Activated naive CD8-positive, alpha-beta T cell treated with anti-CD3 and anti-CD28 coated beads, Interleukin-2, amount 10 ng/mL, durations not matched to agents 7 days and 5 days (primary cell): Measurements from ENCODE around the gene DRD2. TPM values are rescaled to one million over a fixed set of nuclear protein-coding genes. Genes with fewer than 3 reads are reported as not detected.

ENCODE experiments used
- ATAC-seq: fragments of 150-1000 bp; cut with Tn5 transposase; one replicate; pipeline ENCODE4 v1.10.0; 2021; ENCODE audit warnings: low read depth, moderate library complexity
- POLR2A ChIA-PET: fragments of 350-600 bp; sonication (Branson Sonifier 250); formaldehyde crosslinking; loops from one replicate; lab custom pipeline; 2021; ENCODE audit warnings: antibody characterized with exemption; lab: Charles Lee
- DNase-seq: peaks from one replicate; pipeline ENCODE4 v3.0.0; 2021
- H3K27ac Mint-ChIP-seq: one replicate; pipeline ENCODE4 v1.8.0; 2022; ENCODE audit warnings: mild to moderate bottlenecking, mixed read lengths
- H3K27me3 Mint-ChIP-seq: one replicate; pipeline ENCODE4 v1.8.0; 2022; ENCODE audit warnings: mild to moderate bottlenecking, moderate library complexity, mixed read lengths
- H3K36me3 Mint-ChIP-seq: one replicate; pipeline ENCODE4 v1.8.0; 2021; ENCODE audit warnings: mild to moderate bottlenecking, mixed read lengths
- H3K4me1 Mint-ChIP-seq: one replicate; pipeline ENCODE4 v1.8.0; 2021; ENCODE audit warnings: mixed read lengths
- H3K4me3 Mint-ChIP-seq: one replicate; pipeline ENCODE4 v1.8.0; 2022; ENCODE audit warnings: mild to moderate bottlenecking, moderate library complexity, mixed read lengths
- H3K9me3 Mint-ChIP-seq: one replicate; pipeline ENCODE4 v1.8.0; 2021; ENCODE audit warnings: mixed read lengths
- total RNA-seq, 2 experiments: library from RNA; stranded (reverse); gene quantifications; one replicate each; pipeline ENCODE4 v1.2.3, GENCODE V29; 2021

The DRD2 gene
- total RNA-seq, 2 experiments from 2014 or later = not detected

DNA sequence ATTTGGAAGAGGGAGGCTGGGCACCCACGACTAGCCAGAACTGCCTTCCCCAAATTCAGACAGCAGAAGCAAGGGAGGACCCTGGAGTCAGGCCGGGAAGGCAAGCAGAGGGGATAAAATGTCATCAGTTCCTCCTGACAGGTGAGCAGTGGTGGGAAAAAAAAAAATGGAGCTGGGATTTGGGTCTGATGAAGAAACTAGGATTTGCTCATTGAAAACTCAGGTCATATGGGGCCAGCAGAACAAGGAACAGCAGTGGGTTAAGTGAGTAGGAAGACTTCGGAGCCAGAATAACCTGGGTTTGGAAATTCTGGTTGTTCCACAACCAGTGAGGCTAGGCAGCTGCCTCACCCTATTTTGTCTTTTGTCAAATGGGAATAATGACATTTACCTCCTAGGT is 28.9 kb upstream of the DRD2 start:
- no peaks in the 10 kb centered on the region for H3K4me1 Mint-ChIP-seq
- H3K27me3 Mint-ChIP-seq = peaks cover 13% of the 10 kb centered on the region
- no peak overlapping the region for H3K27ac Mint-ChIP-seq
- no peaks in the 10 kb centered on the region for H3K36me3 Mint-ChIP-seq
- POLR2A ChIA-PET = no interaction called here
- H3K4me3 Mint-ChIP-seq = no peak overlapping the region
- no peaks in the 10 kb centered on the region for H3K9me3 Mint-ChIP-seq
- no peak for ATAC-seq
- DNase-seq = no peak

GRCh38 chr11:113497066-113497910 is 22.1 kb upstream of the DRD2 start:
- no peaks in the 10 kb centered on the region for H3K9me3 Mint-ChIP-seq

DNA sequence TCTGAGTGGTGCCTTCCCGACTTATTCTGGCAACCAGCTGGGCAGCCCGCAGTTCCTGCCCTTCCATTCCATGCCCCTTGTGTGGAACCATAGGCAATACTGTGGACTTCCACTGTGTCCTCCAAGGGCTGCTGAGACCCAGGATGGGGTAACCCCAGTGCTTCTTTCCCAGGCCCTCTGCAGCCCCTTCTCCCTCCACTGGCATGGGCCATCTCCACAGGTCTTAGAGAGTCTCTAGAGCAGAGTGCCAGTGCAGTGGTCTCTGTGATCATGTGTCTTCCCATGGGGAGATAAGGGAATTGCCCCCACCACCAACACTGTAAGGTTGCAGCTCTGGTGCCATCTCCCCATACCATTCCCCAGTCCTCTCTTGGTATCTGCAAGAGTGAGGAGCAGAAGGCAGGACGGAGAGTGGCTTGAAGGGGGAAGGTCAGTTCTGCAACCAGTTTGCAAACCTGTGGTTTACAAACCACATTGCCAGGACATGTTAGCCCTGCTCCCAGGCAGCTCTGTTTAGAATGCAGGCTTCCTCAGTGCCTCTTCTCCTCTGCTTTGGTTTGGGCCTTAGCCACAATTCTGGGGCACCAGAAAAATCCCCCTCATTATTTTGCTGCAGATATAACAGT is 20.9 kb upstream of the DRD2 start:
- no peak for ATAC-seq
- H3K4me1 Mint-ChIP-seq = no peaks in the 10 kb centered on the region
- no peak overlapping the region for H3K4me3 Mint-ChIP-seq
- H3K27ac Mint-ChIP-seq = no peak overlapping the region
- no peak for DNase-seq
- H3K27me3 Mint-ChIP-seq = peaks cover 14% of the 10 kb centered on the region
- POLR2A ChIA-PET = no interaction called here
- H3K36me3 Mint-ChIP-seq = no peaks in the 10 kb centered on the region
- H3K9me3 Mint-ChIP-seq = no peaks in the 10 kb centered on the region

More at GRCh38 chr11:113497066-113497910, 22.1 kb upstream of the DRD2 start:
- no peak for ATAC-seq
- Mint-ChIP-seq H3K4me3 (no peak overlapping the region), H3K4me1 (no peaks in the 10 kb centered on the region), H3K27me3 (peaks cover 20% of the 10 kb centered on the region), H3K27ac (no peak overlapping the region), H3K36me3 (no peaks in the 10 kb centered on the region)
- POLR2A ChIA-PET = no interaction called here
- DNase-seq = no peak

DNA sequence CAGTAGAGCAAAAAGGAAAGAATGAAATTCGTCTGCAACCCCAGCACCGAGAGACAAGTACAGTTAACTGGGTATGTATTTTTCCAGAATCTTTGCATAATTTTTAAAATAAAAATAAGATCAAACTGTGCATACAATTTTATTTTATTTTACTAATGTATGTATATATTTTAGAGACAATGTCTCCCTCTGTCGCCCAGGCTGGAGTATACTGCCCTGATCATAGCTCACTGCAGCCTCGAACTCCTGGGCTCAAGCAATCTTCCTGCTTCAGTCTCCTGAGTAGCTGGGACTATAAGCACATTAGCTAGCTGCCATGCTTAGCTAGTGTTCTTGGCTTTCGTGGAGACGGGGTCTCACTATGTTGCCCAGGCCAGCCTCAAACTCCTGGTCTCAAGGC is 18.8 kb upstream of the DRD2 start:
- no peaks in the 10 kb centered on the region for H3K4me1 Mint-ChIP-seq
- no peak for DNase-seq
- H3K4me3 Mint-ChIP-seq = no peak overlapping the region
- H3K36me3 Mint-ChIP-seq = no peaks in the 10 kb centered on the region
- no peak overlapping the region for H3K27ac Mint-ChIP-seq
- POLR2A ChIA-PET = no interaction called here
- no peaks in the 10 kb centered on the region for H3K9me3 Mint-ChIP-seq
- ATAC-seq = no peak
- H3K27me3 Mint-ChIP-seq = peaks cover 13% of the 10 kb centered on the region

GRCh38 chr11:113493206-113493605 is 18.0 kb upstream of the DRD2 start:
- DNase-seq (no peak), ATAC-seq (no peak)
- no peaks in the 10 kb centered on the region for H3K9me3 Mint-ChIP-seq
- POLR2A ChIA-PET = no interaction called here
- H3K4me3 Mint-ChIP-seq = no peak overlapping the region
- H3K4me1 Mint-ChIP-seq = no peaks in the 10 kb centered on the region
- no peak overlapping the region for H3K27ac Mint-ChIP-seq
- no peaks in the 10 kb centered on the region for H3K36me3 Mint-ChIP-seq
- peaks cover 11% of the 10 kb centered on the region for H3K27me3 Mint-ChIP-seq

- H3K36me3 Mint-ChIP-seq = no peaks in the 10 kb centered on the region
- H3K9me3 Mint-ChIP-seq = no peaks in the 10 kb centered on the region
- ATAC-seq (no peak), DNase-seq (no peak)
- no peak overlapping the region for H3K27ac Mint-ChIP-seq
- POLR2A ChIA-PET = no interaction called here
- no peak overlapping the region for H3K4me3 Mint-ChIP-seq
- H3K27me3 Mint-ChIP-seq = peaks cover 2% of the 10 kb centered on the region
- H3K4me1 Mint-ChIP-seq = no peaks in the 10 kb centered on the region
These were observed 13.7 kb upstream of the DRD2 start for GRCh38 chr11:113488931-113489351.

DNA sequence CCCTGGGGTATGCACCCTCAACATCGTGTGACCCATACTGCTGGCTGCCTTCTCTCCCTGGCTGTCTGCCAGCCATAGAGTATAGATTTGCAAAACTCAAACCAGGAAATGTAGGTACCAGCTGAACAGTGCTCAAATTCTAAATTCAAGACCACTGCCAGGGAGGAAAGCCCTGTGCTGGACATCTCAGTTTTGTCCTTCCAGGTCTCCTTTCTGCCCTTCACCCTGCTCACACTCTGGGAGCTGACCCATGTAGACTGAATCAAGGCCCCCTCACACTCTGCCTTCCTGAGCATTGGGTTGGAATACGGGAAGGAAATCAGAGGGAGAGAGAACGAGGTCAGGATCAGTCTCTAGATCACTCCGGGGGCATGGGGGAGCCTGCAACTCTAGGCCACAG is 12.4 kb upstream of the DRD2 start:
- Mint-ChIP-seq H3K27ac (no peak overlapping the region), H3K27me3 (no peaks in the 10 kb centered on the region), H3K4me3 (no peak overlapping the region), H3K9me3 (no peaks in the 10 kb centered on the region), H3K36me3 (no peaks in the 10 kb centered on the region), H3K4me1 (no peaks in the 10 kb centered on the region)
- ATAC-seq (no peak), DNase-seq (no peak)
- POLR2A ChIA-PET = no interaction called here

DNA sequence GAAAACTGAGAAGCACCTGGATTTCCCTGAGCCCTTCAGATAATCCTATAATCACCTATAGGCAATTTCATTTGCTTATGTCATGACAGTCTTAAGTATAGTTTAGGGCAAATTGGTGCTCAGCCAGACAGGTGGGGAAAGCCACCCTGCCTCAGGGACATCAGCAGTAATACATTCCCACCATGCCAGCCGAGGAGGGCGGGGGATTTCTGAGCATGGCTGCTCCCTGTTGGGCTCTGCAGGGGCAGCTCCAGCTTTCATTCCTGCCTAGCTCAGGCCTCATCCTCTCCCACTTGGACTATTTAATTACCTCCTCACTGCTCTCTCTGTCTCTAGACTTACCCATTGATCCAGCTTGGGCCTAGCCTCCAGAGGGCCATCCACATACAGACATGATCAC is 9.0 kb upstream of the DRD2 start:
- Mint-ChIP-seq H3K9me3 (no peaks in the 10 kb centered on the region), H3K36me3 (no peaks in the 10 kb centered on the region), H3K27me3 (peaks cover 8% of the 10 kb centered on the region), H3K4me1 (no peaks in the 10 kb centered on the region), H3K4me3 (no peak overlapping the region), H3K27ac (no peak overlapping the region)
- POLR2A ChIA-PET = no interaction called here
- DNase-seq = no peak
- ATAC-seq = no peak

- Mint-ChIP-seq H3K4me3 (no peak overlapping the region), H3K27ac (no peak overlapping the region), H3K9me3 (no peaks in the 10 kb centered on the region), H3K4me1 (no peaks in the 10 kb centered on the region), H3K36me3 (no peaks in the 10 kb centered on the region), H3K27me3 (peaks cover 22% of the 10 kb centered on the region)
- DNase-seq (no peak), ATAC-seq (no peak)
- POLR2A ChIA-PET = no interaction called here
These were observed 6.5 kb upstream of the DRD2 start for GRCh38 chr11:113481672-113482071.

GRCh38 chr11:113481226-113481625 is 6.0 kb upstream of the DRD2 start:
- no peak for ATAC-seq
- peaks cover 27% of the 10 kb centered on the region for H3K27me3 Mint-ChIP-seq

GRCh38 chr11:113477321-113477720 is 2.1 kb upstream of the DRD2 start:
- Mint-ChIP-seq H3K36me3 (no peaks in the 10 kb centered on the region), H3K4me3 (no peak overlapping the region), H3K9me3 (no peaks in the 10 kb centered on the region), H3K27ac (no peak overlapping the region), H3K4me1 (peaks cover 5% of the 10 kb centered on the region), H3K27me3 (peaks cover 53% of the 10 kb centered on the region)
- no peak for ATAC-seq
- POLR2A ChIA-PET = no interaction called here
- DNase-seq = no peak

More at GRCh38 chr11:113481226-113481625, 6.0 kb upstream of the DRD2 start:
- no peak for DNase-seq
- Mint-ChIP-seq H3K27ac (no peak overlapping the region), H3K4me3 (no peak overlapping the region), H3K4me1 (no peaks in the 10 kb centered on the region), H3K9me3 (no peaks in the 10 kb centered on the region), H3K36me3 (no peaks in the 10 kb centered on the region)
- POLR2A ChIA-PET = no interaction called here

GRCh38 chr11:113476553-113476952 is 1.4 kb upstream of the DRD2 start:
- Mint-ChIP-seq H3K4me1 (peaks cover 5% of the 10 kb centered on the region), H3K9me3 (no peaks in the 10 kb centered on the region), H3K4me3 (no peak overlapping the region), H3K27ac (no peak overlapping the region), H3K36me3 (no peaks in the 10 kb centered on the region), H3K27me3 (peaks cover 54% of the 10 kb centered on the region)
- ATAC-seq = no peak
- DNase-seq = no peak
- POLR2A ChIA-PET = no interaction called here

GRCh38 chr11:113474362-113475159 is 637 bp downstream of the DRD2 start:
- ATAC-seq (peak; percentile 62), DNase-seq (peak; percentile 75)
- POLR2A ChIA-PET = no interaction called here
- H3K36me3 Mint-ChIP-seq = no peaks in the 10 kb centered on the region
- no peaks in the 10 kb centered on the region for H3K9me3 Mint-ChIP-seq
- peaks cover 56% of the 10 kb centered on the region for H3K27me3 Mint-ChIP-seq
- H3K27ac Mint-ChIP-seq = no peak overlapping the region
- H3K4me1 Mint-ChIP-seq = peaks cover 5% of the 10 kb centered on the region
- peak overlapping the region; percentile 43 for H3K4me3 Mint-ChIP-seq
